Measurements from ENCODE around the gene LAMTOR5.

DNA sequence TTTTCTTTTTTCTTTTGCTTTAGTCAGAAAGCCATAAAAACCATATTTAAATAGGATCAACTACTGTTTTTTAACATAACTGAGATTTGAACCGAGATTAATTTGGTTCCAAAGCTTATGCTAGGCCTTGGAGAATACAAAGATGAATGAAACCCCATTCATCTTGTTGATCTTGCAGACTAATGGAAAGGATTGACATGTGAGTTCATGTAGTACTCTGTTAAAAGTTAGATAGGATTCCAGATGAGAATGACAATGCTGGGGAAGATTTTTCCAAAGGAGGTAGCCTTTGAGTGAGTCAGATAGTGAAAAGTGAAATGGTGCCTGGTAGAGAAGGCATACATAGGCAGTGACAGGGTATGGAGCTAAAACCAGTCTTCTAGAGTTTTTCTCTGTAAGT is 45.6 kb downstream of the LAMTOR5 start:
- TF ChIP-seq, protein P1, sequence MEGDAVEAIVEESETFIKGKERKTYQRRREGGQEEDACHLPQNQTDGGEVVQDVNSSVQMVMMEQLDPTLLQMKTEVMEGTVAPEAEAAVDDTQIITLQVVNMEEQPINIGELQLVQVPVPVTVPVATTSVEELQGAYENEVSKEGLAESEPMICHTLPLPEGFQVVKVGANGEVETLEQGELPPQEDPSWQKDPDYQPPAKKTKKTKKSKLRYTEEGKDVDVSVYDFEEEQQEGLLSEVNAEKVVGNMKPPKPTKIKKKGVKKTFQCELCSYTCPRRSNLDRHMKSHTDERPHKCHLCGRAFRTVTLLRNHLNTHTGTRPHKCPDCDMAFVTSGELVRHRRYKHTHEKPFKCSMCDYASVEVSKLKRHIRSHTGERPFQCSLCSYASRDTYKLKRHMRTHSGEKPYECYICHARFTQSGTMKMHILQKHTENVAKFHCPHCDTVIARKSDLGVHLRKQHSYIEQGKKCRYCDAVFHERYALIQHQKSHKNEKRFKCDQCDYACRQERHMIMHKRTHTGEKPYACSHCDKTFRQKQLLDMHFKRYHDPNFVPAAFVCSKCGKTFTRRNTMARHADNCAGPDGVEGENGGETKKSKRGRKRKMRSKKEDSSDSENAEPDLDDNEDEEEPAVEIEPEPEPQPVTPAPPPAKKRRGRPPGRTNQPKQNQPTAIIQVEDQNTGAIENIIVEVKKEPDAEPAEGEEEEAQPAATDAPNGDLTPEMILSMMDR (conservative IDR thresholded peaks at IDR 0.05; ENCODE audit: low read depth, low read length), result no peak
- TF ChIP-seq EZH2 (IDR thresholded peaks at IDR 0.05; ENCODE audit: borderline replicate concordance, low read depth, low read length, poor library complexity, severe bottlenecking), result no peak

Data from A673 (cell line).